ENCODE results near the gene CORO2A.

DNA sequence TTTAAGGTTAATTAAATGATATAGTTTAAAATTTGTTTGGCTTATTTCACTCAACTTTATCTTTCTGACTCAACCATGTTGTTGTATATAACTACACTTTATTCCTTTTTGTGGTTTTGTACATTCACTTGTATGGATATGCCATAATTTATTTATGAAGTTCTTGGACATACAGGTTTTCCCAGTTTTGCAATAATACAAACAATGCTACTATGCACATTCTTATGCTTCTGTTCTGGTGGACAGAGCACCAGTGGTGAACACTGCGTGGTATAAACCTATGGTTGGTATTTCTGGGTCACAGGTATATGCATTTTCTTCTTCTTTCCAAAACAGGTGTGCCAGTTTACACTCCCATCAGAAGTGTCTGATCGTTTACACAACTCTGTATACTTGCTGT is 37.8 kb downstream of the CORO2A start:
- TF ChIP-seq CTCF (IDR thresholded peaks at IDR 0.05) (no peak), POLR2A (IDR thresholded peaks at IDR 0.05) (no peak)
